Keratinocyte (primary cell): Measurements from ENCODE around the gene GRK5. TPM values are rescaled to one million over a fixed set of nuclear protein-coding genes. Genes with fewer than 3 reads are reported as not detected.

ENCODE experiments used
- DNase-seq: peaks from one replicate; pipeline ENCODE4 v3.0.0-alpha.2; 2011; ENCODE audit warnings: low read depth, missing footprints, low spot score
- FAIRE-seq: peaks from 2 replicates; lab custom pipeline; 2011; peaks lifted over from hg19 to GRCh38; lab: Jason Lieb, UNC
- H2AFZ ChIP-seq: 2 replicates; pipeline ENCODE4 v1.6.0; 2012; ENCODE audit warnings: low read length, control low read depth, inconsistent platforms; ENCODE audit not compliant: control insufficient read depth
- H3K27ac ChIP-seq: 2 replicates; pipeline ENCODE4 v1.5.1; 2011; ENCODE audit warnings: low read length; ENCODE audit not compliant: control insufficient read depth, insufficient read depth
- H3K27me3 ChIP-seq: 3 replicates; pipeline ENCODE4 v1.6.0; 2011; ENCODE audit warnings: low read length; ENCODE audit not compliant: control insufficient read depth, insufficient read depth; ENCODE audit errors: extremely low read depth
- H3K36me3 ChIP-seq, 2 experiments: 2 replicates in 1 of 2; 3 replicates in 1 of 2; pipeline ENCODE4 v1.5.1; 2011; ENCODE audit warnings: low read length in 2 of 2, mild to moderate bottlenecking in 1 of 2; ENCODE audit not compliant: control insufficient read depth in 2 of 2, insufficient read depth in 2 of 2; ENCODE audit errors: extremely low read depth in 1 of 2
- H3K4me1 ChIP-seq: 3 replicates; pipeline ENCODE4 v1.5.1; 2011; ENCODE audit warnings: low read length; ENCODE audit not compliant: control insufficient read depth, insufficient read depth; ENCODE audit errors: extremely low read depth
- H3K4me2 ChIP-seq: 3 replicates; pipeline ENCODE4 v1.6.0; 2011; ENCODE audit warnings: low read depth, low read length; ENCODE audit not compliant: control insufficient read depth, insufficient read depth; ENCODE audit errors: extremely low read depth
- H3K4me3 ChIP-seq, 3 experiments: fragments of 200-600 bp in 1 of 3; sonication (generic) in 1 of 3; 2 replicates in 2 of 3; 3 replicates in 1 of 3; pipeline ENCODE4 v1.5.1; 2011 to 2016; ENCODE audit warnings: low read length in 3 of 3, mild to moderate bottlenecking in 3 of 3, control low read depth in 2 of 3, inconsistent platforms in 1 of 3, low read depth in 1 of 3, mixed read lengths in 1 of 3, mixed run types in 1 of 3, moderate library complexity in 1 of 3; ENCODE audit not compliant: control insufficient read depth in 2 of 3, insufficient read depth in 2 of 3; ENCODE audit errors: extremely low read depth in 1 of 3
- H3K79me2 ChIP-seq: 2 replicates; pipeline ENCODE4 v1.6.0; 2012; ENCODE audit warnings: low read length; ENCODE audit not compliant: control insufficient read depth, insufficient read depth
- H3K9ac ChIP-seq: 3 replicates; pipeline ENCODE4 v1.6.0; 2011; ENCODE audit warnings: low read length; ENCODE audit not compliant: control insufficient read depth, insufficient read depth; ENCODE audit errors: extremely low read depth
- H3K9me1 ChIP-seq: 3 replicates; pipeline ENCODE4 v1.6.0; 2011; ENCODE audit warnings: low read length; ENCODE audit not compliant: control insufficient read depth, insufficient read depth; ENCODE audit errors: extremely low read depth
- H3K9me3 ChIP-seq: 2 replicates; pipeline ENCODE4 v1.5.1; 2012; ENCODE audit warnings: low read depth, low read length; ENCODE audit not compliant: control insufficient read depth
- H4K20me1 ChIP-seq: 3 replicates; pipeline ENCODE4 v1.6.0; 2011; ENCODE audit warnings: low read length; ENCODE audit not compliant: control insufficient read depth, insufficient read depth; ENCODE audit errors: extremely low read depth
- EZH2 ChIP-seq: IDR thresholded peaks from one replicate; pipeline ENCODE4 v1.6.1; 2012; ENCODE audit warnings: inconsistent platforms, mild to moderate bottlenecking, low read length, moderate library complexity
- dilution Hi-C: fragments of 300-500 bp; cut with MboI; formaldehyde crosslinking; loops from one replicate; pipeline ENCODE4 v1.7.0; 2020; ENCODE audit warnings: low sequenced_read_pairs; ENCODE audit not compliant: extremely low pct_ligation_motif_present
- polyA plus RNA-seq, 5 experiments: library from polyadenylated mRNA; depleted of rRNA in 3 of 5; stranded (reverse) in 3 of 5; stranded (forward) in 1 of 5; unstranded in 1 of 5; fragments of >200 nt; gene quantifications; 1 replicate in 1 of 5; 2 replicates in 3 of 5; 3 replicates in 1 of 5; pipeline versions ENCODE4 v1.2.1 to v1.2.3, GENCODE V29; 2011 to 2012; ENCODE audit warnings: missing spikeins in 2 of 5, low read depth in 1 of 5, low replicate concordance in 1 of 5
- TF ChIP-seq, protein P1 (sequence below), 3 experiments: IDR thresholded peaks in 1 of 3; conservative IDR thresholded peaks in 1 of 3; optimal IDR thresholded peaks in 1 of 3; 2 replicates in 2 of 3; 3 replicates in 1 of 3; pipeline versions ENCODE3 to v1.5.1; 2011; ENCODE audit warnings: low read length in 3 of 3, mild to moderate bottlenecking in 3 of 3, moderate library complexity in 2 of 3, control low read depth in 1 of 3, inconsistent platforms in 1 of 3; ENCODE audit not compliant: insufficient read depth in 2 of 3; ENCODE audit errors: extremely low read depth in 1 of 3

The GRK5 gene
- polyA plus RNA-seq, 1 donor (not counting 4 experiments of a cell fraction or from before 2014, with no cell fraction given), result 7.6 TPM

DNA sequence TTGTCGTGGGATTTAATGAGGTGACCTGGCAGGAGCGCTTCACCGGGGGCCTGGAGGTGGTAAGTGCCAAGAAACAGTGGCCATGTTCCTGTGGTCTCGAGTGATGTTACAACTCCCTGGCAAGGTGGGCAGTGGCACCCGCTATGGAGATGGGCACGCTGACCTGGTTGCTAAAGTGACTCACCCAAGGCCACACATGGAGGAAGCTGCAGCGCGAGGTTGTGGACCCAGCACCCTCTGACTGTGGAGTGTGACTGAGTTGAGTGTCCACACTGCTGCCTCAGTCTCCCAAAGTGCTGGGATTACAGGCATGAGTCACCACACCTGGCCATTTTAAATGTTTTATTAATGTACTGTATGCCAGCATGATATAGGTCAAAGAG lies 261.9 kb downstream of the GRK5 start:
- H3K4me3 ChIP-seq, result no peak overlapping the region
- H3K27me3 ChIP-seq, result peaks cover 4% of the 10 kb centered on the region
- H3K36me3 ChIP-seq, result no peaks in the 10 kb centered on the region
- no peak overlapping the region for H3K9ac ChIP-seq
- no peaks in the 10 kb centered on the region for H4K20me1 ChIP-seq
- no peaks in the 10 kb centered on the region for H3K4me1 ChIP-seq
- FAIRE-seq, result no peak
- H2AFZ ChIP-seq, result no peak overlapping the region
- no peak for DNase-seq
- H3K4me2 ChIP-seq, result no peak overlapping the region
- H3K9me3 ChIP-seq, result no peaks in the 10 kb centered on the region
- TF ChIP-seq, protein P1, sequence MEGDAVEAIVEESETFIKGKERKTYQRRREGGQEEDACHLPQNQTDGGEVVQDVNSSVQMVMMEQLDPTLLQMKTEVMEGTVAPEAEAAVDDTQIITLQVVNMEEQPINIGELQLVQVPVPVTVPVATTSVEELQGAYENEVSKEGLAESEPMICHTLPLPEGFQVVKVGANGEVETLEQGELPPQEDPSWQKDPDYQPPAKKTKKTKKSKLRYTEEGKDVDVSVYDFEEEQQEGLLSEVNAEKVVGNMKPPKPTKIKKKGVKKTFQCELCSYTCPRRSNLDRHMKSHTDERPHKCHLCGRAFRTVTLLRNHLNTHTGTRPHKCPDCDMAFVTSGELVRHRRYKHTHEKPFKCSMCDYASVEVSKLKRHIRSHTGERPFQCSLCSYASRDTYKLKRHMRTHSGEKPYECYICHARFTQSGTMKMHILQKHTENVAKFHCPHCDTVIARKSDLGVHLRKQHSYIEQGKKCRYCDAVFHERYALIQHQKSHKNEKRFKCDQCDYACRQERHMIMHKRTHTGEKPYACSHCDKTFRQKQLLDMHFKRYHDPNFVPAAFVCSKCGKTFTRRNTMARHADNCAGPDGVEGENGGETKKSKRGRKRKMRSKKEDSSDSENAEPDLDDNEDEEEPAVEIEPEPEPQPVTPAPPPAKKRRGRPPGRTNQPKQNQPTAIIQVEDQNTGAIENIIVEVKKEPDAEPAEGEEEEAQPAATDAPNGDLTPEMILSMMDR (optimal IDR thresholded peaks at IDR 0.05 in 1 of 3, IDR thresholded peaks at IDR 0.05 in 1 of 3, conservative IDR thresholded peaks at IDR 0.05 in 1 of 3; ENCODE audit: extremely low read depth in 1 of 3, insufficient read depth in 2 of 3, low read length in 3 of 3), result no peak
- TF ChIP-seq EZH2, result no peak
- no peaks in the 10 kb centered on the region for H3K9me1 ChIP-seq
- dilution Hi-C loops, result no loop called here
- H3K79me2 ChIP-seq, result no peaks in the 10 kb centered on the region
- no peak overlapping the region for H3K27ac ChIP-seq

DNA sequence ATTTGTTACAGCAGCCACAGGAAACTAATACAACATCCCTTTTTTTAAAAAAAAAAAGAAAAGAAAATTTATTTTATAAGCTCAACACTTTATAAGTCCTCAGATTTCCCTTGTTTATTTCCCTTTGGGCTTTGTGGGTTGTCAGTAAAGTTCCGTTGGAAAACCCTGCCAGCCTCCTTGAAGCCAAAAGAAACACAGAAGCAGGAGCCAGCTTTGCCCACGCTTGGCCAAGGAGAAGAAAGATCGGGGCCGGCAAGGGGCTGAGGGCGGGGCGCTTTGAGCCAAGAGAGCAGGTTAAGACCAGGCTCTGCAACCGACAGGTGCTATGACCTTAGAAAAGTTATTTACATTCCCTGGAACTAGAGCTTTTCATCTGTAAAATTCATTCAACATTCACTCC lies 262.5 kb downstream of the GRK5 start:
- DNase-seq, result no peak
- dilution Hi-C loops, result no loop called here
- Histone ChIP-seq H3K4me1 (no peaks in the 10 kb centered on the region), H3K9ac (no peak overlapping the region), H3K27me3 (peaks cover 4% of the 10 kb centered on the region), H3K4me3 (no peak overlapping the region), H3K9me3 (no peaks in the 10 kb centered on the region), H4K20me1 (no peaks in the 10 kb centered on the region), H3K27ac (no peak overlapping the region), H3K79me2 (no peaks in the 10 kb centered on the region), H3K36me3 (no peaks in the 10 kb centered on the region), H3K9me1 (no peaks in the 10 kb centered on the region), H2AFZ (no peak overlapping the region), H3K4me2 (no peak overlapping the region)
- FAIRE-seq, result no peak
- TF ChIP-seq, protein P1 (optimal IDR thresholded peaks at IDR 0.05 in 1 of 3, IDR thresholded peaks at IDR 0.05 in 1 of 3, conservative IDR thresholded peaks at IDR 0.05 in 1 of 3; ENCODE audit: extremely low read depth in 1 of 3, insufficient read depth in 2 of 3, low read length in 3 of 3), result no peak
- no peak for TF ChIP-seq EZH2
